ENCODE results near the gene NOCT. TPM values are rescaled to one million over a fixed set of nuclear protein-coding genes. Genes with fewer than 3 reads are reported as not detected.

NOCT gene
- polyA plus RNA-seq, 2 of the 4 experiments (the other 2 are of a cell fraction) = 5.3 to 6.8 TPM

- TF ChIP-seq CBX2 (IDR thresholded peaks at IDR 0.05; ENCODE audit: borderline replicate concordance, low read depth) (no peak), CEBPB (IDR thresholded peaks at IDR 0.05) (peak in 1 of 2 experiments; percentile 26; a peak in 1 of 4 replicates), NPAS2 (CRISPR knock-in tag; IDR thresholded peaks at IDR 0.05; ENCODE audit: borderline replicate concordance) (no peak), CBX8 (IDR thresholded peaks at IDR 0.05) (no peak), ZSCAN20 (CRISPR knock-in tag; IDR thresholded peaks at IDR 0.05) (no peak), MYC (IDR thresholded peaks at IDR 0.05; ENCODE audit: borderline replicate concordance, low read length) (no peak), ATOH8 (CRISPR knock-in tag; IDR thresholded peaks at IDR 0.05; ENCODE audit: low read depth) (no peak), POLR2A (IDR thresholded peaks at IDR 0.05; ENCODE audit: low read length) (no peak), EHF (CRISPR knock-in tag; IDR thresholded peaks at IDR 0.05) (no peak; the same call in 1 of the 2 replicates), ESRRA (IDR thresholded peaks at IDR 0.05; ENCODE audit: borderline replicate concordance, low read length) (no peak), TP53 (CRISPR knock-in tag; IDR thresholded peaks at IDR 0.05) (0 out of 2 replicates have a peak, but pooled peaks have one; percentile 21), HOXB13 (CRISPR knock-in tag; IDR thresholded peaks at IDR 0.05; ENCODE audit: low read depth) (no peak), MAZ (IDR thresholded peaks at IDR 0.05; ENCODE audit: borderline replicate concordance, low read depth, low read length) (no peak), HOXA7 (CRISPR knock-in tag; IDR thresholded peaks at IDR 0.05) (no peak; the same call in 1 of the 2 replicates), SMC3 (IDR thresholded peaks at IDR 0.05) (no peak), PBX3 (IDR thresholded peaks at IDR 0.05) (no peak), ZNF302 (CRISPR knock-in tag; IDR thresholded peaks at IDR 0.05) (no peak), TFCP2L1 (CRISPR knock-in tag; IDR thresholded peaks at IDR 0.05) (peak; percentile 78), RARB (CRISPR knock-in tag; IDR thresholded peaks at IDR 0.05) (0 out of 2 replicates have a peak, but pooled peaks have one; percentile 44), KDM5A (IDR thresholded peaks at IDR 0.05) (no peak), HOXB5 (CRISPR knock-in tag; IDR thresholded peaks at IDR 0.05) (no peak), GATA3 (IDR thresholded peaks at IDR 0.05; ENCODE audit: borderline replicate concordance) (peak; percentile 77; the same call in 1 of the 2 replicates), BHLHE40 (IDR thresholded peaks at IDR 0.05; ENCODE audit: low read depth, low read length) (no peak), POLR2AphosphoS2 (conservative IDR thresholded peaks at IDR 0.05; ENCODE audit: low read length) (no peak), BCL3 (IDR thresholded peaks at IDR 0.05) (no peak), MAFK (IDR thresholded peaks at IDR 0.05; ENCODE audit: partially characterized antibody) (peak; percentile 99), RFX5 (IDR thresholded peaks at IDR 0.05) (no peak), CHD2 (IDR thresholded peaks at IDR 0.05; ENCODE audit: low read length, partially characterized antibody) (no peak), EP300 (IDR thresholded peaks at IDR 0.05) (peak in 1 of 2 experiments; percentile 61; a peak in 1 of 5 replicates), FOSL2 (IDR thresholded peaks at IDR 0.05) (peak; percentile 78), FOSL2 (CRISPR knock-in tag; IDR thresholded peaks at IDR 0.05) (peak; percentile 94), HDAC2 (IDR thresholded peaks at IDR 0.05) (no peak), HEYL (CRISPR knock-in tag; IDR thresholded peaks at IDR 0.05) (0 out of 2 replicates have a peak, but pooled peaks have one; percentile 23), FOXS1 (CRISPR knock-in tag; IDR thresholded peaks at IDR 0.05) (no peak), ZC3H11A (IDR thresholded peaks at IDR 0.05) (no peak)
- TF ChIP-seq, protein P1, sequence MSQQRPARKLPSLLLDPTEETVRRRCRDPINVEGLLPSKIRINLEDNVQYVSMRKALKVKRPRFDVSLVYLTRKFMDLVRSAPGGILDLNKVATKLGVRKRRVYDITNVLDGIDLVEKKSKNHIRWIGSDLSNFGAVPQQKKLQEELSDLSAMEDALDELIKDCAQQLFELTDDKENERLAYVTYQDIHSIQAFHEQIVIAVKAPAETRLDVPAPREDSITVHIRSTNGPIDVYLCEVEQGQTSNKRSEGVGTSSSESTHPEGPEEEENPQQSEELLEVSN (IDR thresholded peaks at IDR 0.05; ENCODE audit: borderline replicate concordance, low read depth) = no peak
- TF ChIP-seq, protein P2, sequence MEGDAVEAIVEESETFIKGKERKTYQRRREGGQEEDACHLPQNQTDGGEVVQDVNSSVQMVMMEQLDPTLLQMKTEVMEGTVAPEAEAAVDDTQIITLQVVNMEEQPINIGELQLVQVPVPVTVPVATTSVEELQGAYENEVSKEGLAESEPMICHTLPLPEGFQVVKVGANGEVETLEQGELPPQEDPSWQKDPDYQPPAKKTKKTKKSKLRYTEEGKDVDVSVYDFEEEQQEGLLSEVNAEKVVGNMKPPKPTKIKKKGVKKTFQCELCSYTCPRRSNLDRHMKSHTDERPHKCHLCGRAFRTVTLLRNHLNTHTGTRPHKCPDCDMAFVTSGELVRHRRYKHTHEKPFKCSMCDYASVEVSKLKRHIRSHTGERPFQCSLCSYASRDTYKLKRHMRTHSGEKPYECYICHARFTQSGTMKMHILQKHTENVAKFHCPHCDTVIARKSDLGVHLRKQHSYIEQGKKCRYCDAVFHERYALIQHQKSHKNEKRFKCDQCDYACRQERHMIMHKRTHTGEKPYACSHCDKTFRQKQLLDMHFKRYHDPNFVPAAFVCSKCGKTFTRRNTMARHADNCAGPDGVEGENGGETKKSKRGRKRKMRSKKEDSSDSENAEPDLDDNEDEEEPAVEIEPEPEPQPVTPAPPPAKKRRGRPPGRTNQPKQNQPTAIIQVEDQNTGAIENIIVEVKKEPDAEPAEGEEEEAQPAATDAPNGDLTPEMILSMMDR (IDR thresholded peaks at IDR 0.05) = no peak
- TF ChIP-seq, protein P3, sequence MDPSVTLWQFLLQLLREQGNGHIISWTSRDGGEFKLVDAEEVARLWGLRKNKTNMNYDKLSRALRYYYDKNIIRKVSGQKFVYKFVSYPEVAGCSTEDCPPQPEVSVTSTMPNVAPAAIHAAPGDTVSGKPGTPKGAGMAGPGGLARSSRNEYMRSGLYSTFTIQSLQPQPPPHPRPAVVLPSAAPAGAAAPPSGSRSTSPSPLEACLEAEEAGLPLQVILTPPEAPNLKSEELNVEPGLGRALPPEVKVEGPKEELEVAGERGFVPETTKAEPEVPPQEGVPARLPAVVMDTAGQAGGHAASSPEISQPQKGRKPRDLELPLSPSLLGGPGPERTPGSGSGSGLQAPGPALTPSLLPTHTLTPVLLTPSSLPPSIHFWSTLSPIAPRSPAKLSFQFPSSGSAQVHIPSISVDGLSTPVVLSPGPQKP (IDR thresholded peaks at IDR 0.05; ENCODE audit: low read depth, low read length) = no peak
Measured at GRCh38 chr4:139014371-139015268, 961 bp upstream of the NOCT start (continued).

All from A549 (cell line).